ENCODE data around the gene FSIP2.

GRCh38 chr2:185854885-185855284, 116.3 kb downstream of the FSIP2 start:
- TF ChIP-seq CTCF (IDR thresholded peaks at IDR 0.05; ENCODE audit: control extremely low read depth in 1 of 3, insufficient read depth in 1 of 3, low read depth in 1 of 3, low read length in 3 of 3) (no peak), POLR2A (IDR thresholded peaks at IDR 0.05; ENCODE audit: control extremely low read depth in 1 of 2, low read depth in 2 of 2, low read length in 2 of 2) (no peak), HDAC6 (IDR thresholded peaks at IDR 0.05; ENCODE audit: low read depth, low read length) (no peak), TCF12 (IDR thresholded peaks at IDR 0.05; ENCODE audit: low read depth, low read length) (no peak), ATF3 (IDR thresholded peaks at IDR 0.05; ENCODE audit: insufficient read depth, low read depth, low read length) (no peak), EZH2 (IDR thresholded peaks at IDR 0.05; ENCODE audit: low read depth, low read length, severe bottlenecking) (no peak), SIN3A (conservative IDR thresholded peaks at IDR 0.05 in 1 of 2, IDR thresholded peaks at IDR 0.05 in 1 of 2; ENCODE audit: low read depth in 1 of 2, low read length in 2 of 2) (no peak), GABPA (IDR thresholded peaks at IDR 0.05; ENCODE audit: borderline replicate concordance, insufficient read depth, low read length) (no peak), CHD2 (IDR thresholded peaks at IDR 0.05; ENCODE audit: low read length) (no peak), BACH1 (IDR thresholded peaks at IDR 0.05; ENCODE audit: low read length) (no peak), SRF (IDR thresholded peaks at IDR 0.05; ENCODE audit: low read depth, low read length) (no peak)

Measured in H1 (cell line).